GM12892 (cell line): Measurements from ENCODE around the gene PPP1R14B.

Experiments
- DNase-seq: peaks from one replicate; pipeline ENCODE4 v3.0.0; 2011; ENCODE audit not compliant: insufficient read length
- FAIRE-seq: peaks from 2 replicates; lab custom pipeline; 2011; peaks lifted over from hg19 to GRCh38; lab: Jason Lieb, UNC
- POLR2A ChIP-seq: IDR thresholded peaks from 2 replicates; pipeline ENCODE4 v1.6.1; 2011; ENCODE audit warnings: low read depth, low read length, control low read depth
- POLR2AphosphoS5 ChIP-seq: IDR thresholded peaks from 2 replicates; pipeline ENCODE4 v1.6.1; 2011; ENCODE audit warnings: low read depth, low read length, control low read depth
- TAF1 ChIP-seq: IDR thresholded peaks from 2 replicates; pipeline ENCODE4 v1.6.1; 2011; ENCODE audit warnings: low read depth, mild to moderate bottlenecking, control low read depth, low read length, borderline replicate concordance

Gene PPP1R14B

DNA sequence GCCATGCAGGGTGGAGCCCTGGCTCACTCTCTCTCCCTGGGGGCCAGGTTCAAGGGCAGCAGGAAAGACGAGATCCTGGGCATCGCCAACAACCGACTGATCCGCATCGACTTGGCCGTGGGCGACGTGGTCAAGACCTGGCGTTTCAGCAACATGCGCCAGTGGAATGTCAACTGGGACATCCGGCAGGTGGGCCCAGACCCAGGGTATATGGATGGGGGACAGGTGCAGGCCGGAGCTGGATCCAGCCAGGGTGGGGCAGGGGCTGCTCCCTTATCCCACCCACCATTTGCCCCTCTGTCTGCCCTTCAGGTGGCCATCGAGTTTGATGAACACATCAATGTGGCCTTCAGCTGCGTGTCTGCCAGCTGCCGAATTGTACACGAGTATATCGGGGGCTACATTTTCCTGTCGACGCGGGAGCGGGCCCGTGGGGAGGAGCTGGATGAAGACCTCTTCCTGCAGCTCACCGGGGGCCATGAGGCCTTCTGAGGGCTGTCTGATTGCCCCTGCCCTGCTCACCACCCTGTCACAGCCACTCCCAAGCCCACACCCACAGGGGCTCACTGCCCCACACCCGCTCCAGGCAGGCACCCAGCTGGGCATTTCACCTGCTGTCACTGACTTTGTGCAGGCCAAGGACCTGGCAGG lies 23.6 kb downstream of the PPP1R14B start:
- FAIRE-seq: peak; percentile 38
- DNase-seq: no peak
- peak; percentile 76; the same call in 1 of the 2 replicates for TF ChIP-seq POLR2AphosphoS5
- TF ChIP-seq POLR2A: no peak
- TF ChIP-seq TAF1: no peak

DNA sequence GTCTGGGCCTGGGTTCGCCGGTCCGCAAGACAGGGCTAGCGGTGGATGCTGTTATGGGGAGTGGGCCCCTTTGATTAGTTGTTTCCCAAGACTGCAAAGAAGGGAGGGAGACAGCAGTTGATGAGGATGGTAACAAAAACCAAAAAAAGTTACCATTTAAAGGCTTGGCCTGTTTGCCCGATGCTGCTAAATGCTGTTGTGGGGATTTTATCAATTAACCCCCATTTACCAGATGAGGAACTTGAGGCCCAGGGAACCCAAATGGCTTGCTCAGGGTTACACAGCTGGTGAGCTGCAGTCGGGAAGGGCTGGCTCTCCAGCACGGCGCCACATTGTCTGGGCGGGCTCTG lies 24.1 kb downstream of the PPP1R14B start:
- DNase-seq: no peak
- TF ChIP-seq POLR2A (no peak), TAF1 (no peak), POLR2AphosphoS5 (no peak)
- FAIRE-seq: no peak

DNA sequence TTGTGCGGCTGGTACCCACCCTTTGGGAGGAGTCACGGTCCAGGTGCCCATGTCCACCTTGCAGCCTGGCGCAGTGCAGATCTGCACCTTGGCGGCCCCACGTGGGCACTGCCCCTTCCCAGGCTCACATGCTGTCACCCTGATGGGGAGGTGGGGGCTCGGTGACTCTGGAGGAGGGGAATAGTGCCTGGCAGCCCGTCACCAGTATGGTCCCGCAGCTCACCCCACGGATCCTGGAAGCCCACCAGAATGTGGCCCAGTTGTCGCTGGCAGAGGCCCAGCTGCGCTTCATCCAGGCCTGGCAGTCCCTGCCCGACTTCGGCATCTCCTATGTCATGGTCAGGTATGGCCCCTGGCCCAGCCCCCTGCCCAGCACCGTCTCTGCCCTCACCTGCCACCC lies 25.9 kb downstream of the PPP1R14B start:
- DNase-seq (no peak), FAIRE-seq (no peak)
- TF ChIP-seq POLR2A: no peak
- TF ChIP-seq POLR2AphosphoS5: no peak
- no peak for TF ChIP-seq TAF1

DNA sequence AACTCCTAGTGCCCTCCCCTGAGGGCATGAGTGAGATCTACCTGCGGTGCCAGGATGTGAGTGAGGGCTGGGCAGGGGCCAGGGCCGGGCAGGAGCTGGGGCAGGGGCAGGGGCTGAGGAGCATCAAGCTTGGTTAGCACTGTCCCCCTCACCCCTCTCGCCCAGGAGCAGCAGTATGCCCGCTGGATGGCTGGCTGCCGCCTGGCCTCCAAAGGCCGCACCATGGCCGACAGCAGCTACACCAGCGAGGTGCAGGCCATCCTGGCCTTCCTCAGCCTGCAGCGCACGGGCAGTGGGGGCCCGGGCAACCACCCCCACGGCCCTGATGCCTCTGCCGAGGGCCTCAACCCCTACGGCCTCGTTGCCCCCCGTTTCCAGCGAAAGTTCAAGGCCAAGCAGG lies 26.5 kb downstream of the PPP1R14B start:
- DNase-seq: no peak
- FAIRE-seq: no peak
- TF ChIP-seq POLR2AphosphoS5: 0 out of 2 replicates have a peak, but pooled peaks have one; percentile 9
- no peak for TF ChIP-seq POLR2A

DNA sequence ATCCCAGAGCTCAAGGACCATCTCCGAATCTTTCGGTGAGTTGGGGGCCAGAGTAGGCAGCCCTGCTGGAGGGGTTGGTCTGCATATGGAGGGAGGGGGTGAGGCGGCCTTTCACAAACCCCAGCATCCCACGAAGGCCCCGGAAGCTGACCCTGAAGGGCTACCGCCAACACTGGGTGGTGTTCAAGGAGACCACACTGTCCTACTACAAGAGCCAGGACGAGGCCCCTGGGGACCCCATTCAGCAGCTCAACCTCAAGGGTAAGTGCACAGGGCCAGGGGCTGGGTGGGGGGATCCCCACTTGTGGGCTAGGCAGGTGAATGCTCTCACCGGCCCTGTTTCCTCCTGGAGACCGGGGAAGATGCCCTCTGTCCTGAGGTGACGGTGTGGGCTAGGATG lies 27.0 kb downstream of the PPP1R14B start:
- DNase-seq: no peak
- TF ChIP-seq POLR2A (no peak), POLR2AphosphoS5 (no peak; the same call in 1 of the 2 replicates), TAF1 (no peak)
- FAIRE-seq: no peak

DNA sequence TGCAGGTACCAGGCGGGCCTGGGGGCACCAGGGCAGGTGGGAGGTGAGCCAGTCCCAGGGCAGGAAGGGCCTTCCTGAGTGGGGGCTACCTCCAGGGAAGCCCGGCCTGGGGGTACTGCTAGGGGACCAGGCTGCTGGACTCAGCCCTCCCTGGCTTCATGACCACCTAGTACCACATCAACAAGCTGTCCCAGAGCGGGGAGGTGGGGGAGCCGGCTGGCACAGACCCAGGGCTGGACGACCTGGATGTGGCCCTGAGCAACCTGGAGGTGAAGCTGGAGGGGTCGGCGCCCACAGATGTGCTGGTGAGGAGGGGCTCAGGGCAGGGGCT lies 27.4 kb downstream of the PPP1R14B start:
- no peak for FAIRE-seq
- no peak for DNase-seq
- no peak for TF ChIP-seq POLR2AphosphoS5
- no peak for TF ChIP-seq TAF1
- TF ChIP-seq POLR2A: no peak

DNA sequence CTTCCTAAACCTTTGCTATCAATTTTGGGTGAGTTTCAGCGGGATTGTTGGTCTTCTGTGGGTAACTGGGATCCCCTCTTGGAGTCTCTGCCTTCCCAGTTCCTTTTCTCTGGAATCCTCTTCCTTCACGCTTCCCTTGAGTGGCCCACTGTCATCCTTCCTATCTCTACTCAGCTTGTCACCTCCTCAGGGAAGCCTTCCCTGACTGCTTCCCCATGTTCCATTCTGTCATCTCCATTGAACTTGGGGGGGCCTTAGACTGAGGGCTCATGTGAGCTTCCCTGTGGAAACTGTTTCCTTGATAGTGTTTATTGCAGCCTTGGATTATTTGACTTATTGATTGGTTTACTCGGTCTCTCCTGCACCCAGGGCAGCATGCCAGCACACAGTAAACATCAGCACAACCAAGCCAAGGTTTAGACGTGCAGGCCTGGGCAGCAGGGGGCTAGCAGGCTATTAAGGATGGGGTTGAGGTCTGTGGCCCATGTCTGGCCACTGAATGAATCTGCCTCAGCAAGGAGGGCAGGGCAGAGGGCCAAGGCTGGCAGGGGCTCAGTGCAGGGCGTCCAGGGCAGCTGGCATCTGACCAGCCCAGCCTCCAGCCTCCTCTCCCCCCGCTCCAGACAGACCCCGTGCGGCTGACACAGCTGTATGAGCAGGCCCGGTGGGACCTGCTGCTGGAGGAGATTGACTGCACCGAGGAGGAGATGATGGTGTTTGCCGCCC lies 28.0 kb downstream of the PPP1R14B start:
- DNase-seq (no peak), FAIRE-seq (peak; percentile 40)
- no peak for TF ChIP-seq POLR2A
- TF ChIP-seq TAF1: no peak
- TF ChIP-seq POLR2AphosphoS5: no peak

DNA sequence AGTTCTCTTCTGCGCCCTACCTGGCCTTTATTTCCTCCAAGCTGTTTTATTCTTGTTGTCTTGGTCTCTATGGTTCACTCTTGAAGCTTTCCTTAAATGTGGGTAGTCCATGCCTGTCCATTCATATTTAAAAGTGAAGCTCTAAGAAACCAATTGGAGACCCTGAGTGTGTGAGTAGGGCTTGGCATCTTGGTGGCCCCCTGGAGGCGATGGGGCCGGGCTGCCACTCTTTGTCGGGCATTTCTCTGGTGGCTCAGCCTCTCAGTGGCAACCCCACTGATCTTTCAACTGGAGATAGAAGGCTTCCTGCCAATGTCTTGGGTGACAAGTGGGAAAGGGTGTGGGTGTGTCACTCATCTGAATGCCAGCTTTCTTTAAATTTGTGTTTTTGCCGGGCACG lies 29.9 kb downstream of the PPP1R14B start:
- no peak for TF ChIP-seq POLR2AphosphoS5
- no peak for TF ChIP-seq POLR2A
- TF ChIP-seq TAF1: no peak
- no peak for FAIRE-seq
- DNase-seq: no peak

DNA sequence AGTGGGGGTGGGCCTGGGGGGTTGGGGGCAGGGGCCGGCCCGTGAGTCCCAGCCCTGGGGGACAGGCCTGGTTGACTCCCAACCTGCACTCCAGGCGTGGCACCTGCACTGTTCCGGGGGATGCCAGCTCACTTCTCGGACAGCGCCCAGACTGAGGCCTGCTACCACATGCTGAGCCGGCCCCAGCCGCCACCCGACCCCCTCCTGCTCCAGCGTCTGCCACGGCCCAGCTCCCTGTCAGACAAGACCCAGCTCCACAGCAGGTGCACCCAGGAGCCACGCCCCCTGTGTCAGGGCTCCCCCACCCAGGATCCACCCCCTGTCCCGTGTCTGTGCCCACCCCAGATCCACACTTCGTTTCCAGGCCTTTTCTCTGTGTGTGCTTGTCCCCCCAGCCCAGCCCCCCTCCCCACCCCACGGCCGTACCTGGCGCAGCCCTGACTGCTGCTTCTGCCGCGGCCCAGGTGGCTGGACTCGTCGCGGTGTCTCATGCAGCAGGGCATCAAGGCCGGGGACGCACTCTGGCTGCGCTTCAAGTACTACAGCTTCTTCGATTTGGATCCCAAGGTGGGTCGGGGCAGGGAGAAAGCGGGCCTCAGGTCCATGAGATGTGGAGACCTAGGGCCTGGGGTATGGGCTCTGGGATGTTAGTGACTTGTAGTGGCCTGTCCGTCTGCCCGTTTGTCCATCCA lies 35.4 kb downstream of the PPP1R14B start:
- FAIRE-seq (no peak), DNase-seq (no peak)
- no peak for TF ChIP-seq POLR2A
- no peak for TF ChIP-seq TAF1
- TF ChIP-seq POLR2AphosphoS5: no peak

DNA sequence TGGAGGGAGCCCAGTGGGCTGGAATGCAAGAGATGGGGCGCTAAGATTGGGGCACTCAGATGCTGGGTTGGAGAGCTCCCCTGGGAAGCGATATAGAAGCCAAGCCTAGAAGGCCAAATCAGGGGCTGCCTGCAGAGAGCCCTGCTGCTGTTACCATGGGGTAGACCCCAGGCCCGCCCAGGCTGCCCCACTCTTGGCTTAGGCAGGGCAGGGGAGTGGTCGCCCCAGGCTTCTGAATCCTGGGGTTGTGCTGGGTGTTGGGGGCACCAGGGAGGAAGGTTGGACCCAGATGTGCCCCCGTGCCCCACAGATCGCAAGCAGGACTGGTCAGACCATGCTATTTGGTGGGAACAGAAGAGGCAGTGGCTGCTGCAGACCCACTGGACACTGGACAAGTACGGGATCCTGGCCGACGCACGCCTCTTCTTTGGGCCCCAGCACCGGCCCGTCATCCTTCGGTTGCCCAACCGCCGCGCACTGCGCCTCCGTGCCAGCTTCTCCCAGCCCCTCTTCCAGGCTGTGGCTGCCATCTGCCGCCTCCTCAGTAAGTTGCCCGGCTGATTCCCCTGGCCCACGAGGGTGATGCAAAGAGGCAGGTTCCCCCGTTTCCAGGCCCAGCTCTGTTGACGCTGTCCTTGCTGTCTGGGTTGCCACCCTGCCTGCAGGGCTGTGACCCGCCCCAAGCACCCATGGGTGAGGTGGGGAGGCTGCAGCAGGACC lies 36.3 kb downstream of the PPP1R14B start:
- FAIRE-seq (no peak), DNase-seq (no peak)
- TF ChIP-seq TAF1 (no peak), POLR2A (no peak), POLR2AphosphoS5 (no peak)

DNA sequence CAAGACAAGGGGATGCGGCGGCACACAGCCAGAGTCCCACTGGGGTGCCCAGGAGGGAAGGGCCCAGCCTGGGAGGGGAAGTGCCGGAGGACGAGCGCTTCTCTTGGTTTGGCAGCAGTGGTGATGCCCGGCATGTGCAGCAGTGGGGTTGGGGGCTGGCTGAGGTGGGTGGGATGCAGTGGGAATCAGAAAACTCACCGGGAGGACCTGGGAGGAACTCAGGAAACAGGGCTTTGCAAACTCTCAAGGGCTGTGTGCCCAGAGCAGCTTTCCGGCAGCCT lies 37.2 kb downstream of the PPP1R14B start:
- no peak for DNase-seq
- no peak for FAIRE-seq
- TF ChIP-seq POLR2A: no peak
- TF ChIP-seq TAF1: no peak
- TF ChIP-seq POLR2AphosphoS5: no peak
